GM19372 (cell line): ENCODE results near the gene SDK2.

ENCODE experiments used
- ATAC-seq: cut with Tn5 transposase; IDR thresholded peaks from one replicate; pipeline ENCODE4 v1.9.1; 2021; ENCODE audit warnings: mild to moderate bottlenecking, low read depth, moderate library complexity; ENCODE audit not compliant: unreplicated experiment

The SDK2 gene

DNA sequence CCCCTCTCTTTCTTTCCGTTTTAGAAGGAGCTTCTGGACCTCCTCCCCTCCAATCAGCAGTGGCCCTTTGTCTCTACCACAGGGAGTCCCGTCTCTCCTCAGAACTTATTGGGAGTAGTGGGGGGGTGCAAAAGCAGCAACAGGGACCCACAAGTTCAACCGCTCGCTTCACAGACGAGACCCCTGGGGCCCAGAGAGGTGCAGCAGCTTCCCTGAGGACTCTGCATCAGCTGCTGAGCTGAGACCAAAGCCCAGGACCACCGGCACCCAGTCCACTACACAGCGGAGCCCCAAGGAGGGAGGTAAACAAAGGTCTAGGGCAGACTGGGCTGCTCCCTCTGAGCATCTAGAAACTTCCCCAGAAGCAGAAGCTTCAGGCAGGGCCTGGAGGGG is 123.9 kb downstream of the SDK2 start:
- no peak for ATAC-seq

DNA sequence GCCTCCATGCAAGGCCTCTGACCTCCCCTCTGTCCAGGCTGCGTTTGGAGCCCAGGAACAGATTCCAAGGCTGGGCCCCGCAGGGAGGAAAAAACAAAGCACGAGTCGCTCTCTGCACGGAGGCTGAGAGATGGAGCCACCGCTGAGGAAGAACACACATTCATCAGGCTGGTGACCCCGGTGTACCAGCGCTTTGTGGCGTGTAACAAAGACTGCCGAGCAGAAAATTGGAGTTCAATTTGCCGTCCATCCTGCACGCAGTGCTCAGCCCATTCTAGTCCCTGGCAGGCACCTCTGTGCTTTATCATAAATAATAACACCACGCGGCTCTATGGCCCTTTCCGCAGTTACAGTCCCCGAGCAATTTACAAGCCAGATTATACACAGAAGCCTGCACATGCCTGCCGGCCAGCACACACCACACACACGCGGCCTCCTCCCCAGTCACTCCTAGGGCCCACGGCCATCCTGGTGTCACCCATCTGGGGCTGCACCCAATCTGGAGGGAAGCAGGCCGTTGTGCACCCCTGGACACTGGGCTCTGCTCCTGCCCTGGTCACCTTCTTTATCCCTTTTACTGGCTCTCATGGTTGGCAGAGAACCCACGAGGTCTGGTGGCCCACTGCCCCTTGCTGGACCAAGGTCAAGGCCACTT is 124.4 kb downstream of the SDK2 start:
- ATAC-seq, result no peak

DNA sequence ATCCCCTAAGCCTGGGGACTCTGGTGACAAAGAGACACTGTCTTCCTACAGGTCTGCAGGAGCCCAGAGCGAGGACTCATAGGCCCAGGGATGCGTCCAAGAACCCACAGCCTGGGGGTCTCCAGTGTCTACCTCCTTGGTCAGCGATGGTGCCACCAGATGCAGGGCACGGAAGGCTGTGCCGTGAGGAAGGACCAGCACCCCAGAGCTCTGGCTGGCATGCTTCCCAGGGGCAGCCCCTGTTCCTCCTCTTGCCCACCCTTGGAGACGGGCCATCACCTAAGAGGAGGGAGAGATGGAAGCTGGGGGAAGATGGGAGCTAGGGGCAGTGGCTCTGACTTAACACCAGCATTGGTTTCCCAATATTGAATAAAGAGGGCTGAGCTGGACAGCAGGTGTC is 125.2 kb downstream of the SDK2 start:
- ATAC-seq, result no peak

DNA sequence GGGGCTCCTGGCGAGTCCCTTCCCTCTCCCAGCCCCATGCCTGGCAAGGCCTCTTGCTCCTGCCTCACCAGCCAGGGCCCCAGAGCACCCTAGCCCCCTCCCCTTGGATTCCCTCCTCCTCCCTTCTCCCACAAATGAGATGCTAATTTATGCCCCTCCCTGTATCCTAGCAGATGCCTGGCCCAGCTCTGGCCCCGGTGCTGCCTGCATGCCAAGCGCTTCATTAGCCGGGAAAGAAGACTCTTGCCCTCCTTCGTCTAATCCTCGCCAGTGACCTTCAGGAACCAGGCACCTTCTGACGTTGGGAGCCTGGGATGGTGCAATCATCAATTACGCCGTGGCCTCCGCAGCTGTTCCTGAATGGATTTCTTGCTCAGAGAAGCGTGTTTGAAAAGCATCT is 127.8 kb downstream of the SDK2 start:
- no peak for ATAC-seq

DNA sequence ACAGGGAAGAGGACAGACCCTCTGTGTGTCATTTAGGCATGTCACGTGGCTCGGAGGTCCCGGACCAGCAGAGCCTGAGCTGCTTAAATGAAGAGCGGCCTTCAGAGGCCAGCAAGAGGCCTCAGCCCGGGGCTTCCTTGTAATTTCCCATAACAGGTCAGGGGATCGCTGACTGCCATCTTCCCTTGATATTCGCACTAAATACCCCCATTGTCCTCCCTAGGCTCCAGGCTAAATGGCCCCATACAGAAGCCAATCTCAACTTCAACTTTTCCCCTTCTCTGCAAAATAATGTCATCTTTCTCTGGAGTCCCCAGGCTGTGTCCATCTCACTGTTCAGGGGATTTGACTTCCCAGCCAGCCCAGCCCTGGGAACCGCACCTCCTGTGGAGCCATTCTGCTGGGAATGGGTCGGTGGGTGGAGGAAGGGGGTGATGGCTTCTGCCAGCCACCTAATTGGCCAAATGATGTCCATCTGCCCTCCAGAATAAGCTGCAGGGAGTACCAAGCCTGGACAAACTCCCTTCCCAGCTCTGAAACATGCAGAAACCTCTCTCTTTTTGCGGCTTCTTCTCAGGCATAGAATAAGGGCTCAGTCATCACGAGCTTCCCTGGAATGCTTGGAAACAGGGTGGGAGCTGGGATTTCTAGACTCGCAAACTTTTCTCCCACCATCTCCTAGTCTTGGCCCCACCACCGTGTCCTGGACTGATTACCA is 129.9 kb downstream of the SDK2 start:
- no peak for ATAC-seq

DNA sequence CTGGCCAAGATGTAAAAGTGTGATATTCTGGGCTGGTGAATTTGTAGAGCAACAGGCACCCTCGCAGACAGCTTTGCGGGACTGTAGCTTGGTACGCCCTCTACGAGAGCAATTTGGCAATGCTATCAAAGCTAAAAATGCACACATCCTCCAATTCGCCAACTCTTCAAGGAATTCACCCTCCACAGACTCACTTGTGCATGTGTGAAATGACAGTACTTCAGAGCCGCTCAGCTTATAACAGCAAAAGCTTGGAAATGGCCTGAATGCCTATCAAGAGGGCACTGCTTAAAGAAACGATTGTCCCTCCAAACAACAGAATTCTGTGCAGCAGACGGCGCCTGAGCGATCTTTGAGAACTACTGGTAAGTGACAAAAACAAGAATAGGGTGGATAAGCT is 130.8 kb downstream of the SDK2 start:
- no peak for ATAC-seq

DNA sequence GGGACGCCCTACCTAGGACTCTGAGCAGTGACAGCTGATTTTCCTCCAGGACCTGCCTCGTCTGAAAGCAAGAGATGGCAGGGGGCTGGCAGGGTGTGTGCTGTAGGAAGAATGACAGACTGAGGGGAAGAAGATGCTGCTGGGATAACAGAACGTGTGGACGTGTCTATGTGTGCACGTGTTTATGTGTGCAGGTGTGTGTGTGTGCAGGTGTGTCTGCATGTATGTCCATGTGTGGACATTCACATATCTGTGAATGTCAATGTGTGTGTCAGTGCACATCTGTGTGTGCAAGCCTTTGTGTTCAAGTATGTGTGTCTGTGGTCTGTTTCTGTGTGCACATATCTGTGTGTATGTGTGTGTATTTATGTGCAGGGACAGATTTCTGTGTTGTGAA is 132.5 kb downstream of the SDK2 start:
- no peak for ATAC-seq

DNA sequence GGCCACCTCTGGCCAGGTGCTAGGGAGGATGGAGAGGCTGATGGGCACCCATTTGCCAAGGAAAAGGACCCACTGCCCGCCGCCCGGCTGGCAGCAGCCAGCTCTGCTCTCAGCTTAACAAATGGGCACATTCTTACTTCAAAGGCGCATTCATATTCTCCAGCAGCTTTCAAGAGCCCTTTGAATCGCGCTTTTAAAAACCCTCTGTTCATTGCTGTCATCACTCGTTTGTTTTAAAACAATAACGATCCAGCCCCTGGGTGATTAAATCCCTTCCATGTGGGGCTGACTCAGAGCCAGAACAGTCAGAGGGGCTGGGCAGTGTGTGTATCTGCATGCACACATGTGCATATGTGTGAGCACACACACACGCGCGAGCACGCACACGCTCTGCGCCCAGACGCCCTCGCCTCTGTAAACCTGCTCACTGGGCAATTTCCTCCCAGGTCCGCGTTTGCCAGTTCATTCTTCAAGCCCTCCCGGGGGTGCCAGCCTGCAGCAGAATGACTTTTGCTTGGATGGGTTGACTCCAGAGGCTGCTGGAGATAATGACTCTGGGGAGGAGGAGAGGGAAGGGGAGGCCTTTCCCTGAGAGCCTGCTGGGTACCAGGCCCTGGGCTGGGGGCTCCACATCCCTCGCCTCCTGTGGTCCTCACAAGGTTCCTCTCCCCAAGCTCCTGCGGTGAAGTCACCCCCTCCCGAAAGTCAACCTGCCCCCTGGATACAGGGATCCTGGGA is 133.1 kb downstream of the SDK2 start:
- no peak for ATAC-seq

DNA sequence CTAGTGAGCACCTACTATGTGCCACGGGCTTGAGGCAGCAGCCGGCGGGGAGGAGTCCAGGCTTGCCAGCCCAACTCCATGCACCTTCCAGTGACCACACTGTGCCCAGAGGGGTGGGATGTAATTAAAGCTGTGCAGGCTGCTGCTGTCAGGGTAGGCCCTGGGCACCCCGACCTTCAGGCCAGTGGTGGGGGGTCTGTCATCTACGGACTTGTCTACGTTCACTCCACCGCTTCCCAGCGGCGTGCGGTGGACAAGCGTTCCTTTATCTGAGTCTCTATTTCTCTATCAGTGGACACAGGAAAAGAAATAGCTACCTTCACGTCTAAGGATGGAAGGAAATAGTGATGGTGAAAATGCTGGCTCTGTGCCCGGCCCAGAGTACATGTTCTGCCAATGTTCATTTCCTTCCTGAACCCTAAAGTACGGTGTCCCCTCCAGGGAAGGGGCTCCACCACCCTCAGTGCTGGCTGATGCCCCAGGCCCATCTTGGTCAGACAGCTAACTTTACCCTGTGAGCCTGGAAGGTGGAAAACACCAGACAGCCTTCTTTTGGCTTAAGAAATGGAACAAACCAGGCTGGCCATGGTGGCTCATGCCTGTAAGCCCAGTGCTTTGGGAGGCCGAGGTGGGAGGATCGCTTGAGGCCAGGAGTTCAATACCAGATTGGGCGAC is 135.2 kb downstream of the SDK2 start:
- ATAC-seq, result no peak

DNA sequence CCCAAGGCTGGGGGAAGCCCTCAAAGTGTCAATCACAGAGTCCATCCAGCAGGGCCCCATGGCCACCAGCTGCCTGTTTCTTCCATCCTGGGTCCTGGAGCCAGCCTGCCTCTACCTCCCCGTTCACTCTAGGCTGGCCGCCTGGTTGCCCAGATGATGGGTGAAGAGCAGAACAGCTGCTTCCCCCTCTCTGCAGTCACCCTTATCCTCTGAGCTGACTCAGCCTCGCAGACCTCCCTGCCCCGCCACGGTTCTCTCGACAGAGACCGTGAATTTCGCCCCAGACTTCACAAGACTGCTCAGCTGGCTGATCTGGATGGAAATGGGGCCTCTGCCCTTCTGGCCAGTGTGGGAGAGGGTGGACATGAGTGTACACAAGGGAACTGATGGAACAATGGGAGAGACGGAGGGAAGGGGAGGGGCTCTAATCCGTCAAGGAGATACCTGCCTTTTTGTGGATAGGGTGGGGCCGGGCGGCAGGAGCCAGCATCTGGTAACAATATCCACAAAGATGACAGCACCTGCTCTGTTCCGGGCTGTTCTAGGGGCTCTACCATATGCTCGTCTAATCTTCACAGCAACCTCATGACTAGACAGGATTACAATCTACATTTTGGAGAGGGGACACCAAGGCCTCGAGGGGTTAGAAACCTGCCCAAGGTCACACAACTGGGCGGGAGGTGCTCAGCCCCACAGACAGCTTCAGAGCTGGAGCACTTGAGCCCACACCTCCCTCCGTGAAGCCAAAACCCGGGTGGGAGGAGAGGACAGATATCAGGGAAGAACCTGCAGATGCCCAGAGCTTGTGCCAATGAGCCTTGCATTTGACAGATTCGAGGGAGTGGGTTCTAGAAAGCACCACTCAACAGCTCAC is 136.0 kb downstream of the SDK2 start:
- no peak for ATAC-seq

DNA sequence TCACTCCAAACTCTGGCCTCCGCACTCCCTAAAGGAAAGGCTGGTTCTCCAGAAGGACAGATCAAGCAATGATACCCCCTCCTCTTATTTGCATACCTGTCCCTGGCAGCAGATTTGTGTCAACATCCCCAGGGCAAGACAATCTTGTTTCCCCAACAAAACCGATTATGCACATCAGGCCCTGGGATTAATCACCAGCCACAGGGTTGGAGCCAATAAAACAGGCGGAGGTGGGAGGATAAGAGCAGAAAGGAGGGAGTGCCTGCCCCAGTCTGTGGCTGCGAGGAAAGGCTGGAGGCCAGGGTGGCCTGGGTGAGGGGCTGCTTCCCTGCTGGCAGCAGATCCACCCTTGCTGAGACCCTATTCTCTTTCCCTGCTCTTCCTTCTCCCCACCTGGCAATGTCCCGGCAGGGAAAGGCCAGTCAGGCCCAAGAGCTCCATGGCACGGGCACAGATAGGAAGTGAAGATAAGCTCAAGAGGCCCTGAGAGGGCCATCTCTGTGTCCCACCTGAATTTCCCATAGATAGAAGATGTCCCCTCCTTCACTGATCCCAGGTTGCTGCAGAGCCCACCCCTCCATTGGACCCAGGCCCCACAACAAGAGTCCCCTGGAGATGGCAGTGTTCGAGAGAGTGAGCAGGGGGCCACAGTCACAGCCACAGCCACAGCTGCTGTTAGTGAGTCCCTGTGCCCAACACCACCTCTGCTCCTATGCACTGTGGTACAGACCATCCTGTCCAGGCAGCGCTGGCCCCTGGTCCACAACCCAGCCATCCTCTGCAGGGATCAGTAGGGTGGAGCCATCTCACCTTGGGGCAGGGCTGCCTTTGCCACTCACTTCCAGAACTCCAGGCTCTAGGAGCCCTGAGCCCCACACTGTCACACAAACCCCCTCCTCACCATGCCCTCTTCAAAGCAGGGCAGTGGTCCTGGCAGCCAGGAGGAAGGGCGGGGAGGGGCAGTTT is 137.5 kb downstream of the SDK2 start:
- no peak for ATAC-seq

DNA sequence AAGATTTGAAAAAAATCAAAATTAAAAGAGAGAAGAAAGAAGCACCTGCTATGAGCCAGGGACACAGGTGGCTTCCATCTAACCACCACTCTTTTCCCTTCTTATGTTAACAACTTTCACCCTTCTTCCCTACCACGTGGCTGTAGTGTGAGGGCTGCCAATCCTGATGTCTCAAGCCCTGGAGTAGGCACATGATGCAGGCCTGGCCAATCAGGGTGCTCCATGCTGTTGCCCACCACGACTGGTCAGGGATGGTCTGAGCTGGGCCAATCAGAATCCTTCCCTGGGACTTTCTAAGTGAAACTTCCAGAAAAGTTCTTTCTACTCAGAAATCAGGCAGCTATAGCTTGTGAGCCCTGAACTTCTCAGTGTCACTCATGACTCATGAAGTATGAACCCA is 140.7 kb downstream of the SDK2 start:
- no peak for ATAC-seq

DNA sequence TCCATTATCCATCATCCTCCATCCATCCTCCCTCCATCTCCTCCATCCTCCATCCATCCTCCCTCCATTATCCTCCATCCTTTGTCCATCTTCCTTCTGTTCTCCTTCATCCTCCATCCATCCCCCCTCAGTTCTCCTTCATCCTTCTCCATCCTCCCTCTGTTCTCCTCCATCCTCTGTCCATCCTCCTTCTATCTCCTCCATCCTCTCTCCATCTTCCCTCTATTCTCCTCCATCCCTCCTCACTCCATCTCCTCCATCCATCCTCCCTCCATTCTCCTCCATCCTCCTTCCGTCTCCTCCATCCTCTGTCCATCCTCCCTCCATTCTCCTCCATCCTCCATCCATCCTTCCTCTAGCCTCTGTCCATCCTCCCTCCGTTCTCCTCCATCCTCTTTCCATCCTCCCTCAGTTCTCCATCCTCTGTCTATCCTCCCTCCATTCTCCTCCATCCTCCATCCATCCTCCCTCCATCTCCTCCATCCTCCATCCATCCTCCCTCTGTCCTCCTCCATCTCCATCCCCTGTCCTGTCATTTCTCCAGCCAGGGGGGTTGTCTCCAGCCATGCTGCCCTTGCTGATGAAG is 143.7 kb downstream of the SDK2 start:
- ATAC-seq, result no peak

DNA sequence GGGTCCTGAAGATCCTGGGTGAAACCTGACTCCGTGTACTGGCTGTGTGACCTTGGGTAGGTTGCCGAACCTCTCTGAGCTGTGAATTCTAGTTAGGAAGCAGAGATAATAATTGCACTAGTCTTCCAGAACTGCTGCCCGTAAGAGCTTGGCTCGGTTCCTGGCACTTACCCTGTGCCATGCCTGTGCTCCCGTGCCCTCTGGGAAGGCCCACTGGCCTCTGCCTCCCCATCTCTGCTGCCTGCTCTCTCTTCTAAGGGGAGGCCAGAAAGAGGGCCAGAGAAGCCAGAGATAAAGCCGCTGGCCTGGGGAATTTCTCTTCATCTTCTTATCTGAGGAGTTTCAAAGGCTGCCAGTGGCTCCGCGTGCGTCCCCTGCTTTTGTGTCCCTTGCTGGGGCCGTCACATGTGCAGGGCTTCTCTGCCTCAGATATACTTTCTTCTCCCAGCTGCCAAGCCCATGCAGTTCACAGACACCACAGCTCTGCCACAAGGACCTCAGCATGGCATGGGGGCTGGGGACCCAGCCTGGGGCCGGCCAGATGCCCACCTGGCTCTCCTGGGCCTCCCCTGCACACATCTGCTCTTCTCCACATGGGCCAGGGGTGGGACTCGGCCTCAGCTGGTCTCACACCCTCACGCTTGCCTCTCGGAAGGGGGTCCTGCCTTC is 145.2 kb downstream of the SDK2 start:
- ATAC-seq, result no peak

DNA sequence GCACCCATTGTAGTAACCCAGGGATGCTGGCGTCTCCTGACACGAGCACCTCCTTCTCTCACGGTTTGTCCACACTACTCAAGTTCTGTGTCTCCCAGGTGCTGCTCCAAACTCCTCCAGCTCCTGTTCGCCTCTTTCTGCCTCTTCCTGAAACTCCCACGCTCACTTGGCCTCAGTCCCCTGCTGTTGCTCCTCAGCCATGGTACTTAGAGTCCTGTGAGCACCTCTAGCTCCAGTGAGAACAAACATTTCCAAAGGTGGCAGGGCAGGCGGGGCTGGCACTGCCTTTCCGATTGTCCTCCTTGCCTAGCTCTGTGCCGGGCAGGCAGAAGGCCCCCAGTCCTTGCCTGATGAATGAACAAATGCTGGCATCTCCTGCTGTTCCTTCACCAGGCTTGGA is 146.1 kb downstream of the SDK2 start:
- no peak for ATAC-seq

DNA sequence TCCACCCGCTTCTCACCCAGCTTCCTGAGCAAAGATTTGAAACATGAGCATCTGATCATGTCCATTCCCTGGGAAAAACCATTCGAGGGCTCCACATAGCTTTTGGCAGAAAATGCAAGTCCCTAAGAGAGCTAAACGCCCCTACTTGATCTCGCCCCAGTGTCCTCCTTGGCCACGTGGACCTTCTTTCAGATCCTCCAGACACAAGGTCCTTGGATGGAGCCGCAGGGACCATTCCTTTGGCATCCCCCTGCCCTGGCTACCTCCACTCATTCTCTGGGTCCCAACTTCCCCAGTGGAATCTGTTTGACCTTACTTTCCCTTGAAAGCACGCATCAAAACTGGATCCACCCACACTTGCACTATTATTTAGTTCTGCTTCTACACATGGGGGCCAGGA is 146.5 kb downstream of the SDK2 start:
- no peak for ATAC-seq

DNA sequence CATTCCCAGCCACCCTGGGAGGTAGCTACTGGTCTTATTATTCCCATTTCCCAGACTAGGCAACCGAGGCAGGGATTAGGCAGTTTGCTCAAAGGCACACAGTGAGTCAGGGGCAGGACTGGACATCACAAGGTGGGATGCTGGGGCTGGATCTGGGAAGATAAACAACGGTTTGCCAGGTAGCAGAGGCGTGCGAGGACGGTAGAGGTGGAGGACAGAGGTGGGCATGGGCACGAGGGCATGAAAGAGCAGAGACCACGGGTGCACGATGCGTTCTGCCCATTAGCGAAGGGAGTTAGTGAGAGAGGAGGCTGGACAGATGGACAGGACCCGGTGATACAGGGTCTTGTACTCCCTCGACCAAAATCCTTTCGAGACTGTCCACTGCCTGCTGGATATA is 148.0 kb downstream of the SDK2 start:
- ATAC-seq, result no peak

DNA sequence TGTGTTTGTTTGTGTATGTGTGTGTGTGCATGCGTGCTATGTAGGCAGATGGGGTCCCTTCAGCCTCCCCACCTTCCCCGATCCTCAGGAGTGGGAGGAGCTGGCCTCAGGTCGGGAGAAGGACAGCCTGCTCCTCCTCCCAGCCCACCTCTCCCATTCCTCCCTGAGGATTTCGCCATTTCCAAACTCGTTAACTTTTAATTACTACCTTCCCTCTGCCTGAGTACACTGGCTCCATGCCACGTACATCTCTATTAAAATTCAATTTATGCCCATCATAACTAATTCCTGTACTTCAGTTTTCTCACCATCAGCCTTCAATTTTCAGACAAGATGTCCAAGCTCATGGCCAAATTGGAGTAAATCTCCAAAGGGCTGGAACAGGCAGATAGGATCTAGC is 148.6 kb downstream of the SDK2 start:
- ATAC-seq, result no peak
